T-helper 2 cell treated with Interferon-gamma antibody and Interleukin-4, amounts not matched to agents 5 μg/mL and 100 μg/mL, for 36 hours (primary cell): ENCODE measurements around the gene CPNE7.
A peak's percentile ranks its signal among the peaks of the same experiment; 100 is the strongest.

Experiments used
- DNase-seq: peaks from one replicate; pipeline ENCODE4 v3.0.0; 2021; ENCODE audit warnings: low spot score
- H3K27ac Mint-ChIP-seq: one replicate; pipeline ENCODE4 v1.8.0; 2021; ENCODE audit warnings: mild to moderate bottlenecking, mixed read lengths
- H3K27me3 Mint-ChIP-seq: one replicate; pipeline ENCODE4 v1.8.0; 2021; ENCODE audit warnings: low read depth, mixed read lengths
- H3K36me3 Mint-ChIP-seq: one replicate; pipeline ENCODE4 v1.8.0; 2021; ENCODE audit warnings: low read depth, mixed read lengths
- H3K4me1 Mint-ChIP-seq: one replicate; pipeline ENCODE4 v1.8.0; 2021; ENCODE audit warnings: low read depth, mixed read lengths
- H3K4me3 Mint-ChIP-seq: one replicate; pipeline ENCODE4 v1.8.0; 2022; ENCODE audit warnings: mild to moderate bottlenecking, moderate library complexity, mixed read lengths
- H3K9me3 Mint-ChIP-seq: one replicate; pipeline ENCODE4 v1.8.0; 2021; ENCODE audit warnings: mixed read lengths

Gene CPNE7

DNA sequence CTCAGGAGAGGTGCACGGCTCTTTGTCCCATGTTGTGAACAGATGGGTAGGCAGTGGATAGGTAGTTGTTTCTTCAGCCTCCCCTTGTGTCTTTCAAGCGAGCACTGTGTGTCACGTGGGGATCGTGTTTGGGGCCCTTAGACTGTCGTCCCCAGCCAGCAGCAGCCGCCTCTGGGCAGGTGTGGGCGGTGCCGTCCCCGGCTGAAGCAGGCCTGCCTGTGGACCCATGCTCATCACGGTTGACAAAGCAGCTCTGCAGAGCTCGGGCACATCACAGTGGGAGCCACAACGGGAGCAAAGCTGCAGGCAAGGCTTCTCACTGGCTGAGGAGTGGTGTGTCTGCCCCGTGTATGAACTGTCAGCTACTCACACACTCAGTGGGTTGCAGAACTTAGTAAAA, 19.8 kb upstream of the CPNE7 start:
- Mint-ChIP-seq H3K27me3 (no peaks in the 10 kb centered on the region), H3K36me3 (peaks cover 13% of the 10 kb centered on the region), H3K4me1 (peaks cover 4% of the 10 kb centered on the region), H3K27ac (no peak overlapping the region), H3K9me3 (no peaks in the 10 kb centered on the region), H3K4me3 (no peak overlapping the region)
- no peak for DNase-seq

GRCh38 chr16:89556750-89557689, 18.5 kb upstream of the CPNE7 start:
- Mint-ChIP-seq H3K36me3 (peaks cover 20% of the 10 kb centered on the region), H3K4me3 (no peak overlapping the region), H3K9me3 (no peaks in the 10 kb centered on the region), H3K27me3 (no peaks in the 10 kb centered on the region), H3K27ac (no peak overlapping the region), H3K4me1 (peaks cover 10% of the 10 kb centered on the region)
- peak; percentile 77 for DNase-seq

DNA sequence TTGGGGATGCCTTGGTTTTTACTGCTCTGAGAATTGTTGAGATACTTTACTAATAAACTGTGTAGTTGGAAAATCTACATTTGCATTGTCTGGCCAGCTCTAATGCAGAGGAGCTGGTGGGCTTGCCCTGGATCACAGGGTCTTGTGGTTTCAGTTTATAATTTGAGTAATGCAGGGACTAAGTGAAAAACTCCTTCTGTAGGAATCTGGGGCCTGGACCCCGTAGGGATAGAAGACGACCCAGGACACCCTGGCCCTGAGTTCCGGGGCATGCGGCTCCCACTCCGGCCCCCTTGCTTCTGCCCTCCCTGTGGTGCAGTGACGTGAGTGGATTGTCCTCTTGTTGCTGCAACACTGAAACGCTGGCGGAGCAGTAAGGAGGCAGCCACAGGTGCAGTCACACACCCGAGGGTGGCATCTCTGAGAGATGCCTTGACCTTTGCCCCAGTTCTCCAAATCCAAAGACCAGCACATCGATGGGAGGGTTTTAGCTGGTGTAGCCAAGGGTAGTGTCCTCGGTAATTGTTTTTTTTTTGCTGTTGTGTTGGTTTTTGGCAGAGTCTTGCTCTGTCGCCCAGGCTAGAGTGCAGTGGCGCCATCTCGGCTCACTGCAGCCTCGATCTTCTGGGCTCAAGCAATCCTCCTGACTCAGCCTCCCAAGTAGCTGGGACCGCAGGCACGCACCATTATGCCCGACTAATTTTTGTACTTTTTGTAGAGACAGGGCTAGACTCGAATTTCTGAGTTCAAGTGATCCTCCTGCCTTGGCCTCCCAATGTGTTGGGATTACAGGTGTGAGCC, 17.7 kb upstream of the CPNE7 start:
- no peak overlapping the region for H3K4me3 Mint-ChIP-seq
- H3K27me3 Mint-ChIP-seq = no peaks in the 10 kb centered on the region
- H3K36me3 Mint-ChIP-seq = peaks cover 23% of the 10 kb centered on the region
- peaks cover 18% of the 10 kb centered on the region for H3K4me1 Mint-ChIP-seq
- DNase-seq = no peak
- peak overlapping the region; percentile 20 for H3K27ac Mint-ChIP-seq
- no peaks in the 10 kb centered on the region for H3K9me3 Mint-ChIP-seq

DNA sequence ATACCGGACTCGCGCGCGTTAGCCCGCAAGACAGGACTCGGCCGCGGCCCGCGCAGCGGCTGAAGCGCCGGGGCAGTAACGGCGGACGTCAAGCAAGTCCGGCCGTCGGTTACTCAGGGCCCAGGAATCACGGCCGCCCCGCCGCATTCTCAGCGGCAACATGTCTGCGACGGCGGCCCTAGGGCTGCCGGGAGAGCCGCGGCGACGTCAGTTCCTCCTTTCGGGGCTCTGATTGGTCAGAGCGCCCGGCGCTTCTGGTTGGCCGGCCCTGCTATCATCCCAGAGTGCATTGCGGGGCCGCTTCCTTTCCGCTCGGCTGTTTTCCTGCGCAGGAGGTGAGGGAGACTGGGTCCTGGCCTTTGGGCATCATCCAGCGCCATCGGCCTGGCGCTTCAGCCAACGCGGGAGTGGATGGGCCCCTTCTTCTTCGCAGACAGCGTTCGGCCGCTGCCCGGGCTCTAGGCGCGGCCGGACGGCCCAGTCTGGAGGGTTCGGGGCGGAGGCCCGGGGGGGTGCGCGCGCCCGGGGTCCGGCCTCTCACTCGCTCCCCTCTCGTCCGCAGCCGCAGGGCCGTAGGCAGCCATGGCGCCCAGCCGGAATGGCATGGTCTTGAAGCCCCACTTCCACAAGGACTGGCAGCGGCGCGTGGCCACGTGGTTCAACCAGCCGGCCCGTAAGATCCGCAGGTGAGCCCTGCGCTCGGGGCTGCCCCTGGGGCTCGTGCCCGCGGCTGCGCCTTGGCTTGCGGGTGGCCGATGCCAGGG, 15.0 kb upstream of the CPNE7 start, which contains the start of gene RPL13:
Gene RPL13, plus strand, starts transcription at position 305 of the 764 bp plus-strand sequence. Its CDS starts 278 bp downstream, at position 583.
- Mint-ChIP-seq H3K9me3 (no peaks in the 10 kb centered on the region), H3K27me3 (no peaks in the 10 kb centered on the region), H3K36me3 (peaks cover 46% of the 10 kb centered on the region), H3K27ac (peak within 1 kb of the TSS; percentile 96), H3K4me1 (peaks cover 31% of the 10 kb centered on the region), H3K4me3 (peak within 1 kb of the TSS; percentile 92)
- DNase-seq = peak; percentile 92

GRCh38 chr16:89561142-89561883, 14.2 kb upstream of the CPNE7 start:
- peaks cover 42% of the 10 kb centered on the region for H3K36me3 Mint-ChIP-seq
- no peaks in the 10 kb centered on the region for H3K9me3 Mint-ChIP-seq
- H3K4me3 Mint-ChIP-seq = peak overlapping the region; percentile 92
- peaks cover 35% of the 10 kb centered on the region for H3K4me1 Mint-ChIP-seq
- peak overlapping the region; percentile 87 for H3K27ac Mint-ChIP-seq
- DNase-seq = no peak
- no peaks in the 10 kb centered on the region for H3K27me3 Mint-ChIP-seq

- no peaks in the 10 kb centered on the region for H3K27me3 Mint-ChIP-seq
- no peak for DNase-seq
- peak overlapping the region; percentile 87 for H3K27ac Mint-ChIP-seq
- H3K9me3 Mint-ChIP-seq = no peaks in the 10 kb centered on the region
- H3K4me1 Mint-ChIP-seq = peaks cover 36% of the 10 kb centered on the region
- peak overlapping the region; percentile 92 for H3K4me3 Mint-ChIP-seq
- peaks cover 43% of the 10 kb centered on the region for H3K36me3 Mint-ChIP-seq
Observed at GRCh38 chr16:89561884-89562599, 13.5 kb upstream of the CPNE7 start.

GRCh38 chr16:89562939-89563338, 12.6 kb upstream of the CPNE7 start:
- Mint-ChIP-seq H3K36me3 (peaks cover 45% of the 10 kb centered on the region), H3K27ac (no peak overlapping the region), H3K9me3 (no peaks in the 10 kb centered on the region), H3K4me3 (peak overlapping the region; percentile 92), H3K27me3 (no peaks in the 10 kb centered on the region), H3K4me1 (peaks cover 35% of the 10 kb centered on the region)
- no peak for DNase-seq

DNA sequence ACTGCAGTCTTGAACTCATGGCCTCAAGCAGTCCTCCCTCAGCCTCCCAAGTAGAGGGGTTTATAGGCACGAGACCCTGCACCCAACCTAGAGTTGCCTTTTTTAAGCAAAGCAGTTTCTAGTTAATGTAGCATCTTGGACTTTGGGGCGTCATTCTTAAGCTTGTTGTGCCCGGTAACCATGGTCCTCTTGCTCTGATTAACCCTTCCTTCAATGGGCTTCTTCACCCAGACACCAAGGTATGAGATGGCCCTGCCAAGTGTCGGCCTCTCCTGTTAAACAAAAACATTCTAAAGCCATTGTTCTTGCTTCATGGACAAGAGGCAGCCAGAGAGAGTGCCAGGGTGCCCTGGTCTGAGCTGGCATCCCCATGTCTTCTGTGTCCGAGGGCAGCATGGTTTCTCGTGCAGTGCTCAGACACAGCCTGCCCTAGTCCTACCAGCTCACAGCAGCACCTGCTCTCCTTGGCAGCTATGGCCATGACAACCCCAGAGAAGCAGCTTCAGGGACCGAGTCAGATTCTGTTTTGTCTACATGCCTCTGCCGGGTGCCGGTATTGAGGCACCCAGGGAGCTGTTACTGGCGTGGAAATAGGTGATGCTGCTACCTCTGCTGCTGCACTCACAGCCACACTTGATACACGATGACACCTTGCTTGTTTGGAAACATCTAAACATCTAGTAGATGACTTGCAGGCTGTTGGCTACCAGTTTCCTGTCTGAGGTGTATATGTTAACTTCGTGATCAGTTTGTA, 11.7 kb upstream of the CPNE7 start:
- Mint-ChIP-seq H3K27me3 (no peaks in the 10 kb centered on the region), H3K4me1 (peaks cover 35% of the 10 kb centered on the region), H3K4me3 (peak overlapping the region; percentile 24), H3K27ac (peak overlapping the region; percentile 11), H3K9me3 (no peaks in the 10 kb centered on the region), H3K36me3 (peaks cover 45% of the 10 kb centered on the region)
- DNase-seq = no peak

DNA sequence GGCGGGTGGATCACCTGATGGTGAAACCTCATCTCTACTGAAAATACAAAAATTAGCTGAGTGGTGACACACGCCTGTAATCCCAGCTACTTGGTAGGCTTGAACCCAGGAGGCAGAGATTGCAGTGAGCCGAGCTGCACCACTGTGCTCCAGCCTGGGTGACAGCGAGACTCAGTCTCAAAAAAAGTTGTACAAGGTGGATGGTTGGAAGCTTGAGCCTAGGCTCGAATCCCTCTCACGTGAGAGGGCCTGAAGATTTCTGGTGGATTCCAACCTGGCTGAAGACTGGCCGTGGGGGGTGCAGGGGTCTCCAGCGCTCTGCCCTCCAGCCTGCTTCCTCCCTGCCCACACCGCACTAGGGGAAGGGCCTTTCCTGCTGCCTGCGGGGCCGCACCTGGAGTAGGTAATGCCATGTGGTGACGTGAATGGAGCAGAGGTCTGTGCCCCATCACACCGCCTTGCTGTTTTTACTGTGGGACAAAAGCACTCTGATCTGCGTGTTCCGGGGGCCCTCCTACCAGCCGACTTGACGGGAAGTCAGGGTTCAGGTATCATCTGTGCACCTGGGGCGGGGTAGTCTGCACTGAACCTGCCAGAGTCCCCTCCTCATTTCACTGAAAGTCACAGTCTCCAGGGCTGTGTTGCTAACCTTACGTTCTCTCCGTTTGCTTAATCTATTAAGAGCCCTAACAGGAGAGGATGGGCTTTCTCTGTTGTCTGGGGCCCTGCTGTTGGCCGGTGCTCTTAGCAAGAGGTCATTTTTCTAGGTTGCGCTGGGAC, 10.9 kb upstream of the CPNE7 start:
- H3K9me3 Mint-ChIP-seq = no peaks in the 10 kb centered on the region
- peak overlapping the region; percentile 36 for H3K4me3 Mint-ChIP-seq
- peaks cover 45% of the 10 kb centered on the region for H3K36me3 Mint-ChIP-seq
- peak overlapping the region; percentile 57 for H3K27ac Mint-ChIP-seq
- peaks cover 34% of the 10 kb centered on the region for H3K4me1 Mint-ChIP-seq
- H3K27me3 Mint-ChIP-seq = no peaks in the 10 kb centered on the region
- DNase-seq = no peak

DNA sequence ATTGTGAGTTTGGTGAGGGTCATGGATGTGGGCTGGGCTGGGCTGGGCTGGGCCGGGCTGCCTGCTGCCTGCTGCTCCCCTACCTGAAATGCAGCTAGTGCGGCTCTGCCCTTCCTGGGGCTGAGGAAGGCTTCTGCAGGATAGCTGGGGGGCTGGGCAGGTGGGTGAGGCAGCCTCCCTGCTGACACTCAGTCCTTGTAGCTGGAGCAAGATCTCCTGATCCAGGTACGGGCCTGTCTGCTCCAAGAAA, 10.4 kb upstream of the CPNE7 start:
- peak overlapping the region; percentile 36 for H3K4me3 Mint-ChIP-seq
- DNase-seq = no peak
- H3K27me3 Mint-ChIP-seq = no peaks in the 10 kb centered on the region
- H3K4me1 Mint-ChIP-seq = peaks cover 33% of the 10 kb centered on the region
- no peaks in the 10 kb centered on the region for H3K9me3 Mint-ChIP-seq
- H3K36me3 Mint-ChIP-seq = peaks cover 45% of the 10 kb centered on the region
- H3K27ac Mint-ChIP-seq = peak overlapping the region; percentile 7

GRCh38 chr16:89565506-89566372, 9.8 kb upstream of the CPNE7 start:
- Mint-ChIP-seq H3K27ac (peak overlapping the region; percentile 26), H3K4me1 (peaks cover 33% of the 10 kb centered on the region), H3K36me3 (peaks cover 45% of the 10 kb centered on the region)

More at GRCh38 chr16:89565506-89566372, 9.8 kb upstream of the CPNE7 start:
- peak; percentile 56 for DNase-seq
- no peaks in the 10 kb centered on the region for H3K9me3 Mint-ChIP-seq
- H3K27me3 Mint-ChIP-seq = no peaks in the 10 kb centered on the region
- peak overlapping the region; percentile 36 for H3K4me3 Mint-ChIP-seq
